Breast epithelium (tissue), 4 donors: ENCODE data around the gene CUEDC2. TPM values are rescaled to one million over a fixed set of nuclear protein-coding genes. Genes with fewer than 3 reads are reported as not detected.

Experiments used
- DNase-seq, 2 donors: peaks; one replicate each; pipeline ENCODE4 v3.0.0-alpha.2; 2019; ENCODE audit warnings: low spot score in 2 of 2
- H3K27ac ChIP-seq, 2 donors: fragments of 200-600 bp; sonication (generic) in 1 of 2; one replicate each; pipeline ENCODE4 v1.5.1; 2016 to 2019; ENCODE audit warnings: mild to moderate bottlenecking in 1 of 2
- H3K27me3 ChIP-seq, 2 donors: fragments of 200-600 bp; sonication (generic) in 1 of 2; one replicate each; pipeline versions ENCODE4 v1.5.1 to v1.6.0; 2017 to 2019; ENCODE audit warnings: control low read depth in 1 of 2, mild to moderate bottlenecking in 1 of 2
- H3K36me3 ChIP-seq: fragments of 200-600 bp; one replicate; pipeline ENCODE4 v1.5.1; 2019
- H3K4me1 ChIP-seq, 2 donors: fragments of 200-600 bp; sonication (generic); one replicate each; pipeline ENCODE4 v1.5.1; 2016 to 2019; ENCODE audit warnings: control low read depth in 1 of 2
- H3K4me3 ChIP-seq, 3 donors: fragments of 200-600 bp; sonication (generic); 1 replicate in 2 of 3; 2 replicates in 1 of 3; pipeline ENCODE4 v1.5.1; 2016 to 2019; ENCODE audit warnings: mild to moderate bottlenecking in 3 of 3, moderate library complexity in 2 of 3
- H3K9me3 ChIP-seq, 2 donors: fragments of 200-600 bp; sonication (generic) in 1 of 2; one replicate each; pipeline ENCODE4 v1.5.1; 2016 to 2019; ENCODE audit warnings: control low read depth in 1 of 2
- CTCF ChIP-seq, 3 donors: fragments of 450-650 bp; IDR thresholded peaks; one replicate each; pipeline ENCODE4 v1.5.1; 2016 to 2017; ENCODE audit warnings: antibody characterized with exemption in 3 of 3, mild to moderate bottlenecking in 3 of 3, moderate library complexity in 3 of 3
- POLR2A ChIP-seq: fragments of 450-650 bp; IDR thresholded peaks from one replicate; pipeline ENCODE4 v1.6.1; 2016; ENCODE audit warnings: antibody characterized with exemption, mild to moderate bottlenecking, moderate library complexity
- POLR2AphosphoS5 ChIP-seq, 3 donors: sonication (generic); formaldehyde crosslinking; IDR thresholded peaks; one replicate each; pipeline ENCODE4 v1.6.1; 2017; ENCODE audit warnings: antibody characterized with exemption in 3 of 3
- intact Hi-C: fragments of 100-400 bp; cut with DNase I; formaldehyde crosslinking; loops from one replicate; pipeline ENCODE4 v1.15.1; 2023; ENCODE audit warnings: low total_unique reads
- total RNA-seq, 3 donors: library from RNA; depleted of rRNA; stranded (reverse); fragments of >200 nt; gene quantifications; one replicate each; pipeline ENCODE4 v1.1.0, GENCODE V29; 2016

CUEDC2 gene
- 10 to 100 TPM; 49.8 to 54.4 (median 50.3) TPM for total RNA-seq

GRCh38 chr10:102432162-102432950 lies at the start of gene CUEDC2:
Gene CUEDC2, minus strand, starts transcription at chr10:102432574. Its CDS starts 7,386 bp downstream, at chr10:102425188.
- Histone ChIP-seq H3K27me3 (no peaks in the 10 kb centered on the region), H3K9me3 (no peaks in the 10 kb centered on the region), H3K4me1 (peaks cover 6% of the 10 kb centered on the region in 2 donors), H3K36me3 (no peaks in the 10 kb centered on the region), H3K27ac (peak within 1 kb of the TSS; percentile 87 to 91), H3K4me3 (peak within 1 kb of the TSS; percentile 72 to 97 (median 94))
- peak; percentile 94 for DNase-seq
- TF ChIP-seq POLR2AphosphoS5 (IDR thresholded peaks at IDR 0.05) (peak; percentile 52 to 71 (median 59)), POLR2A (peak; percentile 23), CTCF (IDR thresholded peaks at IDR 0.05) (no peak)
- intact Hi-C loops: no loop called here

GRCh38 chr10:102480396-102480795 lies 48.0 kb upstream of the CUEDC2 start:
- DNase-seq: no peak
- H3K4me1 ChIP-seq: no peaks in the 10 kb centered on the region
- H3K9me3 ChIP-seq: no peaks in the 10 kb centered on the region
- H3K4me3 ChIP-seq: no peak overlapping the region
- TF ChIP-seq POLR2AphosphoS5 (IDR thresholded peaks at IDR 0.05) (no peak), POLR2A (no peak), CTCF (IDR thresholded peaks at IDR 0.05) (no peak)
- H3K27me3 ChIP-seq: no peaks in the 10 kb centered on the region
- intact Hi-C loops: no loop called here
- no peak overlapping the region for H3K27ac ChIP-seq
- peaks cover 14% of the 10 kb centered on the region for H3K36me3 ChIP-seq

- intact Hi-C loops: no loop called here
- peaks cover 14% of the 10 kb centered on the region for H3K36me3 ChIP-seq
Observed at GRCh38 chr10:102479651-102480050, 47.3 kb upstream of the CUEDC2 start.

GRCh38 chr10:102476466-102477141 lies 44.2 kb upstream of the CUEDC2 start:
- Histone ChIP-seq H3K27me3 (no peaks in the 10 kb centered on the region), H3K9me3 (no peaks in the 10 kb centered on the region), H3K36me3 (peaks cover 2% of the 10 kb centered on the region), H3K27ac (no peak overlapping the region), H3K4me1 (no peaks in the 10 kb centered on the region), H3K4me3 (no peak overlapping the region)
- DNase-seq: no peak
- intact Hi-C loops: no loop called here
- TF ChIP-seq POLR2AphosphoS5 (IDR thresholded peaks at IDR 0.05) (no peak), CTCF (IDR thresholded peaks at IDR 0.05) (no peak), POLR2A (no peak)

More at GRCh38 chr10:102479651-102480050, 47.3 kb upstream of the CUEDC2 start:
- Histone ChIP-seq H3K27me3 (no peaks in the 10 kb centered on the region), H3K4me3 (no peak overlapping the region), H3K9me3 (no peaks in the 10 kb centered on the region), H3K27ac (no peak overlapping the region), H3K4me1 (no peaks in the 10 kb centered on the region)
- no peak for TF ChIP-seq CTCF (IDR thresholded peaks at IDR 0.05)
- TF ChIP-seq POLR2AphosphoS5 (IDR thresholded peaks at IDR 0.05): no peak
- TF ChIP-seq POLR2A: no peak
- DNase-seq: no peak

- Histone ChIP-seq H3K27ac (no peak overlapping the region), H3K36me3 (no peaks in the 10 kb centered on the region), H3K9me3 (no peaks in the 10 kb centered on the region), H3K4me1 (no peaks in the 10 kb centered on the region), H3K4me3 (no peak overlapping the region), H3K27me3 (no peaks in the 10 kb centered on the region)
- TF ChIP-seq POLR2A (no peak), POLR2AphosphoS5 (IDR thresholded peaks at IDR 0.05) (no peak), CTCF (IDR thresholded peaks at IDR 0.05) (no peak)
- intact Hi-C loops: no loop called here
- DNase-seq: no peak
Observed at GRCh38 chr10:102475451-102476040, 43.2 kb upstream of the CUEDC2 start.
